ENCODE measurements around the gene OVOL1.
A peak's percentile ranks its signal among the peaks of the same experiment; 100 is the strongest.

Gene OVOL1

DNA sequence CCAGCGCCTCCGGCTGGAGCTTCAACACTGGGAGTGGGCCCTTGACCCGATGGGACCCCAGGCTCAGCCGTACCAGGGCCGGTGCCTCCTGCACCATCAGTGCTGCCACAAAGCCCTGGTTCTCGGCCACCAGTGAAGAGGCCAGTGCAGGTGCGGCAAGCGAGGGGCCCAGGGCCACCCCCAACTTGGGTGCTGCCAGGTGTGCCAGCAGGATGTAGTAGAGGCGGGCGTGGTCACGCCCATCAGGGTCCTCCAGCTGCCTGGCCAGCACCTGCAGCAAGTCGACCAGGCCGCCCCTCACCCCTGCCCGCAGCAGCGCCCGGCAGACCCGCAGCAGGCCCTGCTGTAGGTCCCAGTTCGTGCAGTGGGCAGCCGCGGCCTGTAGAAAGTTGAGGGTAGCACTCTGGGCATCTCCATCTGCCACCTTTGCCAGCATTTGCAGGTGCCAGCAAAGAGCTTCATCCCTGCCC is 8.4 kb upstream of the OVOL1 start:
- peak; percentile 59 for DNase-seq (ENCODE audit: low spot score)

DNA sequence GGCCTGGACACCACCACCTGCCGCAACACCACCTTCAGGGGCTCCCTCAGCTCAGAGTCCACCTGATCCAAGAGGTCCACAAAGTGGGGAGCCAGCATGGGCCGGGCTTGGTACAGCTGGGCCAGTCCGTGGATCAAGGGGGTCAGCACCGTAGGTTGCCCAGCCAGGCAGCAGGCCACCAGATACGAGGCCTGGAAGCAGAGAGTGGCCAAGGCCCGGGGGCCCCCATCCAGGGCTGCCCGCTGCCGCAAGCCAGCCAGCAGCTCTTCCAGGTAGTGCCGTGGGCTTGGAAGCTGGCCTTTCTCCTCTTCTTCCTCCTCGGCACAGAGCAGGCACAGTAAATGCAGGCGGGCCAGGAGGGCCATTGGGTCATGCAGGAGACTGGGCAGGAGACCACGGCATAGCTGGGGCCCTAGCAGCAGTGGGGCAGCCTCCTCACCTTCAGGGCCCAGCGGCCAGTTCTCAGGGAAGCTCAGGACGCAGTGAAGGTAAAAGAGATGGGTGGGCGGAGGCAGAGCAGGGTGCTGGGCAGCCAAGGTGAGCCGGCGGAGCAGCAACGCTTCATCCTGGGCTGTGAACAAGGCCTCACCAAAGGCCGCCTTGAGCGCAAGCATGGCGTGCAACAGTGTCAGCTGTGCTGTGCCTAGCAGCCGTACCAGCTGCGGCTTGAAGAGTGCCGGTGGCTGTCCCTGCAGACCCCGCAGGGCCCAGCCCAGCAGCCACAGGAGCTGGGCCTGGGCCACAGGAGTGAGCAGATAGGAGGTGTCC is 7.8 kb upstream of the OVOL1 start:
- no peak for DNase-seq (ENCODE audit: low spot score)

DNA sequence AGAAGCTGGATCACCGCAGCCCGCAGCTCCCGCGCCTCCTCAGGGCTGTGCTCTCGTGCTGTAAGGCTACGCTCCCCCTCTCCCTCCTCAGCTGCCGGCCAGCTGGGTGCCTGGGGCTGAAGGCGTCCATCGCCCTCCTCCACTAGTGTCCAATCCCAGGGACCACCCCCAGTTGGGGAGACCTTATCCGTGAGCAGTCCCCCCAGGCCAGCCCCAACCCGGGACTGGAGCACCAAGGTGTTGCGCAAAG is 7.3 kb upstream of the OVOL1 start:
- DNase-seq (ENCODE audit: low spot score) = no peak

DNA sequence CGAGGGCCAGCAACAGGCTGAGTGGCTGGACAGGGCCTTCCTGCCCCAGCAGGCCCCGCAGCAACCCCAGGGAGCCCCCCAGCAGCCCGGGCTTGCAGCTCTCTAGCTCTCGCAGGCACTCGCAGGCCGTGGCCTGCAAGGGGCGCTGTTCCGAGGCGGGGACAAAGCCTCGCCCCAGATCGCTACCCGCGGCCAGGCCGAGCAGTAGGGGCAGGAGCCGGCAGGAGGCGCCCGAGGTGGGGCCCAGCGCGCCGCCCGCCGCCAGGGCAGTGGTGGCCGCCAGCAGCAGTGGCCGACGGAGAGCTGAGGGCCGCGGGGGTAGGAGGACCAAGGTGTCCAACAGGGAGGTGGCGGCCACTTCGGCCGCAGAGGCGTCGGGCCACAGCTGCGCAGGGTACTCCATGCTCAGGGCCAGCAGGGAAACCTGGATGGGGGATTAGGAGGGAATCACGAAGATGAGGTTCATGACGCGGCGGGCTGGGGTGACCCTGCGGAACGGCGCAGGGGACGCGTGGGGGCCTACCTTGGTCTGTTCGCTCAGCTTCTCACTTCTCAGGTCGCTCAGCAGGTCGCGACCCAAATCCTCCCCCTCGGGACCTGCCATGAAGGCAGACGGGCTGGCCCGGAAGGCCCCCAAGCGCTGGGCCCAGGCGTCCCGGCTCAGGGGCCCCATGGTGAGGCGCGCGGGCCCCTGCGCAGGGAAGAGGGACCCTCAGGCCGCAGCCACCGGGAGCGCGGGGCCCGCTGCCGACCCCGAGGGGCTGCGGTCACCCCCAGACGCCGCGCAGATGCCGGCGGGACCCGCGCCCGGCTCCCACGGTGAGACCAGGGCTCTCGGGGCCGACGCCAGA is 6.7 kb upstream of the OVOL1 start:
- DNase-seq (ENCODE audit: low spot score) = no peak

DNA sequence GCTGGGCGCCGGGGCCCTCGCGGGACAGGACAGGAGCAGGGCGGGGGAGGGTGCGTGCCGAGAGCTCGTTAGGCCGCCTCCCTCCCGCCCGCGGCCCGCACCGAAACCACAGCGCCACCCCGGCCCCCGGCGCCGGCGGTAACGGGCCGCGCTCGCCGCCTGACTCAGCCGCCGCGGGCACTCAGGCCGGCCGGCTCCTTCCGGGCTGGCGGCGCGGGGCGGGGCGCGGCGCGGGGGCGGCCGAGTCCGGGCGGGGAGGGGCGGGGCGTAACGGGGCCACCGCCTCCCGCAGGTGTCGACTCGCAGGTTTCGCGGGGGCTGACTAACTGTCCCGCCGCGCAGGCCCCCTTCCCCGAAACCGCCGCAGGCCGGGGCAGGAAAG is 6.1 kb upstream of the OVOL1 start, which contains the start of gene AP5B1:
Gene AP5B1 (minus strand): TSS at position 207 of the 382 bp plus-strand sequence. CDS start 385 bp downstream, outside the sequence.
- no peak for DNase-seq (ENCODE audit: low spot score)

DNA sequence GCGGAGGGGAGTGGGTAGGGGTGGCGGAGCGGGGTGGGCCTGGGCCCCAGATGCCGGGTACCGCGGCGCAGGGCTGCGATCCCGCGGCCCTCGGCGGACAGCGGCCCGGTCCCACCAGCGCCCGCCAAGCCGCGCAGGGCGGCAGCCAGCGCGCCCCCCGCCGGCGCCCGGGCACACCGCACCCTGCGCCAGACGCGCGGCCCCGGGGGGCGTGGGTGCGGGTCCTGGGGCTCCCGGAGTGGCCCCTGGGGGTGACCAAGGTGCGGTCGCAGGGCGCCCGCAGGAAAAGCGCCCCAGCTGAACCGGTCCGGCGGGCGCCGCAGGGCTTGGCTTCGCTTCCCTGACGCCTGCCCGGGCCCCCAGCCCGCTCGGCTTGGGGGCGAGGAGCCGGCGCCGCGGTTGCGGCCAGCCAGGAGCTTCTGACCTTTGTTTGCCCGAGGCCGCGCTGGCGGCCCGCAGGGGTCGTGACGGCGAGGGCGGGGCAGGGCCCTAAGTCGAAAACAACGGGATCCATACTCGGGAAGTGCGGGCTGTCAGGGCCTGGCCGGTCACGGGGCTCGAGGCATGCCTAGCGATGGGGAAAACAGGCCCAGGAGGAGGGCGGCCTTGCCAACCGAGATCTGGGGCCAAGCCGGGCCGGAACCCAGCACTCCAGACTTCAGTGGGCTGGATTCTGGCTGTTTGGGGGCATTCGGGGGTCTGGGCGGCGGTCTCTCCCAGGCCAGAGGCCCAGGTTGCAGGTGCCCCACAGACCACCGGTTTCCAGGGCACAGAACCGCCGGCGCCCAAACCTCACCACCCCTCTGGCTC is 5.5 kb upstream of the OVOL1 start:
- peak; percentile 65 for DNase-seq (ENCODE audit: low spot score)

DNA sequence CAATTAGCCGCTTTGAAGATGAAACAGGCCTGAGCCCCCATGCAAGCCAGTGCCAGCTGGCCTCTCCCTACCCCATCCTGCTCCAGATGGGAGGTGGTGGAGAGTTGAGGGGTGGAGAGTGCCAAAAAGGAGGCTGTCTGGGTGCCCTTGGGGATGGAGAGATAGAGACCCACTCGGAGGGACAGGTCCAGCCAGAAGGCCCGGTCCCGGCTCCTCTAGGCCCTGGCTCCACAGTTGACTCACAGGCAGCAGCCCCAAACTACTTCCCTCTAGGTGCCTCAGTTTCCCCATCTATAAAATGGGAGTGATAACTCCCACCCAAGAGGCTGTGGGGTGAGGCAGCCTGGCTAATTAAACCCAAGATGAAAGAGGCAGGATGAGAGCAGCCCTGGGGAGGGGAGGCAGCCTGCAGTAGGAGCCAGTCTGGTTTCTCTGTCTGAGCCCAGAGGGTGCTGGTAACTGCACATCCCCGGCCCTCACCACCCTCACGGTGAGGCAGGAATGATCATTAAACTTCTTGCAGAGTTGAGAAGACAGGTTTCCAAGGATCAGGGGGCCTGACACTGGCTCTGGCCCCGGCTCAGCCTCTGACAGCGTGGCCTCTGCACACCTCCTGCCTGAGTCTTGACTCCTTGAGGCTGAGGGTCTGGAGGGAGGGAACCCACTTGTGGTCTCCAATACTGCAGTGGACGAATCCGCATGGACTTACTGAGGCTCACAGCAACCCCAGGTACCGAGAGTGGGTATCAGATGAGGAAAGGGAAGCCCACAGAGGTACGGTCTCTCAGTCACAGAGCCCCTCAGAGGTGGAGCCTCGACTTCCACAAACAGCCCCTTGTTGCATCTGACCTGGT is 4.7 kb upstream of the OVOL1 start:
- DNase-seq (ENCODE audit: low spot score) = no peak

DNA sequence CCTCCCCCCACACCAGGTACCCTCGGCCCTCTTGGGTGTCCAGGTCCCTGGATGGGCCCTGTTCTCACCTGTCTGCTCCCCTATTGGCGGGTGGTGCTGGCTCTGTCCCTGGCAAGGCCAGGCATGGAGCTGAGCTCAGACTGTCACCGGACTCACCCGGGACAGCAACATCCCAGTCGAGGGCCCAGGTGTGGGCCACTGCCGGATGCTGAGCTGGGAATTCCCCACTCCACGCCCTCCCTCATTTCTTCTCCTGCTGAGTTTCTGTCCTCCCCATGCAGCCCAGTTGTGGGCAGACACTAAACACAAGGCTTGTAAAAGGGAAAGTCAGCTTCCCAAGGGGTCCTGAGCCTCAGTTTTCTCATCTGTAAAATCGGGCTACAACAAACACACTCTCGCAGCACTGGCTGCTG is 4.0 kb upstream of the OVOL1 start:
- no peak for DNase-seq (ENCODE audit: low spot score)

DNA sequence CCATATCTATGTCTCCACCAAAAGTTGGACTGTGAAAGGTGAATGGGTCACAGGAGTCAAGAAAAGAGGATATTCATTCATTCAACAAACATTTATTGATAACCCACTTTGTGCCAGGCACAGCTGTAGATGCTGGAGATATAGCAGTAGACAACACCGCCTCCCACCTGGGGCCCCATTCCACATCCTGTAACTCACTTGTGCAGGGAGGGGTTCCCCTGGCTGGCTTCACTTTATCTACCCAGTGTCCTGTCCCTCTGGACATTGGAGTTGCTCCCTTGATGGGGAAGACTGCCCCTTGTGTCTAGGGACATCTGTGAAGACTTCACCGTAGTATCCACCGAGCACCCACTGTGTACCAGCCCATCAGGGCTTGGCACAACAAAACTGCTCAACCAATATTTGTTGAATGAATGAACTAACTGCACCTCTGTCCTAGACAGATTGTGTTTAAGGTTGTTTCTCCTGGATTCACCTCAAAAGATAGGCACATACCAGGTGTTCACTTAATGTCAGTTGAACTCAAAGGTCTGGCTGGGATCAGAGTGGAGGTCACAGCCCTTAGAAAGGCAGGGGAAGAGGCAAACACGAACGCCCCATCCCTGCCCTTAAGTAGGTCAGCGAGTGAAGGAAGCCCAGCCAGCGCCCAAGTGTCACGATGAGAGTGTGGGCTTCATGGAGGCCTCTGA is 1.4 kb upstream of the OVOL1 start:
- no peak for DNase-seq (ENCODE audit: low spot score)

DNA sequence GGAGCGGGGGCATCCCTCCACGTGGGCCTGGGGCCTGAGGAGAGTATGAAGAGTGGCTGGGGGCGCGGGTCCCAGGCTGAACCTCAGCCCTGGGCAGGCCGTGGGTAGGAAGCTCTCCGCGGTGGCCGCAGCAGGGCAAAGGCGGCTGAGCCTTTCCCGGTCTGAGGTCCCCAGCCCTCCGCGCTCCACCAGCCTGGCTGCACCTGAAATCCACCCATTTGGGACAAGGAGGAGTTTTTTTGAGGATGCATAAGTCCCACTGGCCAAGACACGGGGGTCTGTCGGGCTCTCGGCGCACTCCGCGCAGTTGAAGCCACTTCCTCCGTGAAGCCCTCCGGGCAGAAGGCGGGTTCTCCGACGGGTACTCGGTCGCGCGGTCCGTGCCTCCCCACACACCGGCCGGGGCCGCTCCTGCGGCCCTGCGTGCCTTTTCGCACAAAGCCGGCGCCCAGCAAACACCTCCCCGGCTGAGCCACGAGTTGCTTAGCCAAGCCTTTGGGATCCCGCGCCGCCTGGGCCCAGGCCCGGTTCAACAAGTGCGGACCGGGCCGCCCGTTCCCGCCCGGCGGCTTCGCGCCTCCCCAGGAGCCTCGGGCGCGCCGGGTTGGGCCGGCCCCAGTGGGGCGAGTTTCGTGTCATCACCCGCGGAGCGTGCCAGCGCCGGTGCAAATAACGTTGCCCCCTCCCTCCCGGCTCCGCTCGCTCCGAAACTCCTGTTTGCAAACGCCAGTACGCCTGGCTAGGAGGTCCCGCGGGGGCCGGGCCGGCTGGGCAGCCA is 666 bp upstream of the OVOL1 start:
- no peak for DNase-seq (ENCODE audit: low spot score)

DNA sequence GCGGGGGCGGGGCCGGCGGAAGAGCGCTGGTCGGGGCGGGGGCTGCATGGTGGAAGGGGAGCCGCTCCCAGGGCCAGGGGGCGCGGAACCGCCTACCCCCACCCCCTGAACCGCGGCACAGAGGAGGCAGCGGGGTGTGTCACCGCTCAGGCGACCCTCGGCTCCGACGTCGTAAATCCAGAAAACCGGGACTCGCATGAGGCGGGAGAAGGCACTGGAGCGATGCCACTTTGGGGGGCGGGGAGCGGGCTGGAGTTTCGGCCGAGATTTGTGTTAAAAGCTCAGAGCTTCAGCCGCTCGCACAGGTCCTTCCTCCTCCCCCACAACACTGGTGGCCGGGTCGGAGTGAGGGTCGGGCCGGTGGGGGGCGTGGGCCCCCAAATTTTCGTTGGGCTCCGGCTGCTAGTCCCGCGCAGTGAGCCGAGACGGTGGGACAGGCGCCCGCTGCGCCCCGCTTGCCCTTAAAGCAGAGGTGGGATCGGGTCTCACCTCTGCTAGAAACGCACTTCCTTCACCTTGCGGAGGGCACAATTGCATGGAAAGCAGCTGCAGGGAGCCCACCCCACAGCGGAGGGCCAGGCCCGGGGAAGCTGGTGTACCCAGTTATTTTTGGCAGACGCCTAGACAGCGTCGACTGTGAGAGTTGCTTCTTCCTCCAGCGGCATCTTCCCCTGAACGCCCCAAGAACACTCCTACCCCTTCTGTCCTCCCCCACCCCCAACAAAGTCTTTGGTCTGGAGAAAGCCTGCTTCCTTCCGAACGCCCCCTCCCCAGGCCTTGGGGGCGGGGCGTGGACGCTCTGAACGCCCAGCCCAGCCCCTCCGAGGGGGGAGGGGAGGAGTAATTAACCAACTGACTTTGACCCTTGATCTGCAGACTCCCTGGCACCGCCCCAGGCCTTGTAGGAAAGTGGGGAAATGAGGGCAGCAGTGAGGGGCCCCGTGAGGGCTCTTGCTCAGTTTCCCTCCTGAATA is 1.1 kb downstream of the OVOL1 start:
- DNase-seq (ENCODE audit: low spot score) = peak; percentile 66

DNA sequence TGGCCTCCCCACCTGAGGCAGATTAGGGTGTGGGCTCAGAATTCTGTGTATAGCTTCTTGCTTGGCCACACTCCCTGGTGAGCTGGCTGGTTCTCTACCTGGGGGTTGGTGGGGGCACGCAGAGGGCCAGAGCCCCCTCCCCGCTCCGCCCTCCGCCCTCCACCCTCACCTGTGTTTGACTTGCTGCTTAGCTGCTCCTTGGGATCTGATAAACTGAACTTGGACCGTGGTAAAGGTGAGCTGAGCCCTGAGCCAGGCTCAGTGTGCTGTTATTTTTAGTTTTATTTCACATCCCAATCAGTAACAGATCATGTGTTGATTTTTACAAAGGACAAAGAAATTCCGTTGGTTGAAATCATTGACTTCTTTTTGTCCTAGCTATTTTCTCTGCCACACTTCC is 2.0 kb downstream of the OVOL1 start:
- DNase-seq (ENCODE audit: low spot score) = no peak

DNA sequence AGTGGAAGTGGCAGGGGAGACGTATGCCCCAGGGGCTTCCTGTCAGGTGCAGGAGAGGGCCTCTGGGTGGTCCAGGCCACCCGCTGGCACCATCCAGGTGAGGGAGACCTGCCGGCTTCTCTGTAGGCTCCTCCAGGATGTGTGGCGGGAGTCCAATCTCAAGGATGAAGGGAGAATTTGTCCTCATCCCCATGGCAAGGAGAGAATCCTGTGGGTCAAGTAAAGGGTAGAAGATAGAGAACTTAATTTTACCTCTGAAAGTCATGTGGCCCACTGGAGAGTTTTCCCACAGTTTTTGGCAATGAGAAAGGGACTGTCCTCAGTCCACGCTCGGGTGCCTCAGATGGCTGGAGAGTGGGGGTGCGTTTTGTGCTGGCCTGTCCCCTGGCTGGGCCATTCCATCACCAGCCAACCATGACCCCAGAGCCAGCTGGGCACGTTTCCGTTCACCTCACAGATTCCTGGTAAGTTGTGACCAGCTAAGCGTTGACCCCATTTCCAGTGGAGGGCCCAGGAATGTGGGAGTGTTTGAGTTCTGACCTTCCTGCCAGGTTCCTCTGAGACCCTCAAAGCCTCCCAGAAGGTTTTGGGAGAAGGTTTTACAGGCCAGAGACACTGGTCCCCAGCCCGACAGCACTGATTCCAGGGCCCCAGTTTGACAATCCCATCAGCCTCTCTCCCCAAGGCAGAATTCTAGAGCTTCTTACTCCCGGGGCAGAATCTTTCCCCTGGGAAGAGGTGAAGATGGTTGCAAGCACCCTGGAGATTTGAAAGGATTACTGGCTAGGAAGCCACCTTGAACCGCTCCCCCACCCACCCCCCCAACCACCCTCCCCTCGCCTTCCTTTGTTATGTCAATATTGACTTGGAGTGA is 2.6 kb downstream of the OVOL1 start:
- DNase-seq (ENCODE audit: low spot score) = no peak

DNA sequence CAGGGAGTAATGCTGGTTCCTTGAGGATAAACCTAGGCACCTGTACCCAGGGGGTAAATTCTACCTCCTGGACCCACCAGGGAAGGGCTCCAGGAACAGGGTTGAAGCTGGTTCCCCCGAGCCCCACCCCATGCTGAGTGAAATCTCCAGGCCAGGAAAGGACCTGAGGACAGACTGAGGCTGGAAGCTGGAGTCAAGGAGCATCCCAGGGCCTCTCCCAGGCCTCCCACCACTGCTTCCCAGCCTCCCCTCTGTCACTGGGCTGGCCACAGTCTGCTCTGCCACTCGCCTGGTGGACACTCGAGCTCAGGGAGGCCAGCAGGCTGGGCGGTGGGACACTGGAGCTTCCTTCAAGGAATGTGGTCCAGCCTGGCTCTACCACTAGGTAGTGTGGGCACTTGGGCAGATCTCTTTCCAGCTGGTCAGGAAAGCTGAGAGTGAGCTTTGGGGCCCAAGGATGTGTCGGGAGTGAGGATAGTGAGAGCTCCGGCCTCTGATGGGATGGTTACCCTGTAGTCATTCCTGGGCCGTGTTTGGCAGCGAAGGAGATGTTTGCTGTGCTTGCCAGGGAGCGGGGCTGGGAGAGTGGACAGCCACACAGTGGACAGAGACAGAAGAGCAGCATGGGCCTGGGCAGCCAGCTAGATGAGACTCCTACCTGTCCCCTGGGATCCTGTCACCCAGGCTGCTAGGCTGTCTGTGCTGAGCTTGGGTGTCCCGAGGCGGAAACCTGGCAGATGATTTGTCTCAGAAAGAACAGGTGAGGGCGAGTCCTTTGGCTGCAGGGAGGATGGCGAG is 3.4 kb downstream of the OVOL1 start:
- no peak for DNase-seq (ENCODE audit: low spot score)

DNA sequence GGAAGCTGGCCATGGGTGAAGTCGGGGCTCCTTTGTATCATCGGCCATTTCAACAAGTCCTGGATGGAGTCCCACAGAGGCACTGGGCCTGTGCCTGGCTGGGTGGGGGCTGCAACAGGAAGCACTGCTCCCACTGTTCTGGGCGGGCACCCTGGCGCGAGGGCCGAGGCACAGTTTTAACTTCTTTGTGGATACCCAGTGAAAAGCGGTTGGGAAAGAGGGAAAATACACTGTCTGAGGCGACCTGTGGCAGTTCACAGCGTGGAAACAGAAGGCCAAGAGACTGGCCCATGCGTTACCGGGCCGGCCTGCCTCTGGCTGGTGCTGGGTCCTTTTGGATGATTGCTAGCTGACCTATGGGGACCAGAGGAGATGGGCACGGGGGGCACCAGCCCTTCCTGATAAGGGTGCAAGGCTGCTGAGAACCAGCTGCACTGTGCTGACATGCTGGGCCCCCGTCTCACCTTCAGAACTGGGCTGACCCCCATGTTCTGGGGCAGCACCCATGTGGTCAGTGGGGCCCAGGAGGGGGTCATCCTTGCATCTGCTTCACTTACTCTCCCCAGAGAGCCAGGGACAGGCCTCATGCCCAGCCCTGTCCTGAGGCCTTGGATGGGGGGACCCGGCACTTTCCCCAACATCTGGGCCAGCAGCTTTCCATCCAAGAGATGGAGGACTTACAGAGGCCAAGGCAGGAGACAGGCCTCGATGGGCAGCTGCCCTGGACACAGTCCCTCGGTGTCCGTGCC is 4.2 kb downstream of the OVOL1 start:
- no peak for DNase-seq (ENCODE audit: low spot score)

DNA sequence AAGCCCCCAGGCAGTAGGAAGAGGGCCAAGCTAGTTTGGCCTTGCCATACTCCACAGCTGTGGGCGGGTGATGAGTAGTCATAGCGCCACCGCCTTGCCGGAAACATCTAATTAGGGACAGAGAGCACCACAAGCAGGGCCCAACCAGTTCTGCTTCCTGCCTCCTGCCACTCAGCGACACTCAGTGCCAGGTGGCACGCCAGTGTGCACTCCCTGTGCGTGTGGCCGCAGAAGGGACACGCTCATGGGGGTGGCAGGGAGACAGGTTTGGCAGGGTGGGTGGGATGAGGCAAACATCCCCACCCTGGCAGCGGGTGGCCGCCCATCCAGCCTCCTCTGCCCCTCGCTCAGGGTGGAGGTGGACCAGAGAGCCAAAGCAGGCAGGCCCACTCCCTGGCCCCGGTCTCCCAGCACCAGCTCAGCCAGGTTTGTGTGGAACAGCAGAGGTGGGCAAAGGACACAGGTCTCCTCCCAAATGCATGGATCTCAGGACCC is 4.9 kb downstream of the OVOL1 start:
- DNase-seq (ENCODE audit: low spot score) = no peak

Measured in left forelimb (tissue), 1 donor.